HCT116 (cell line): ENCODE data around the gene WBP1. TPM values are rescaled to one million over a fixed set of nuclear protein-coding genes. Genes with fewer than 3 reads are reported as not detected.

Experiments
- ATAC-seq: fragments of 200-7000 bp; cut with Tn5 transposase; 2 replicates; pipeline ENCODE4 v1.9.1; 2020; ENCODE audit warnings: mild to moderate bottlenecking, moderate library complexity
- BruUV-seq: library from RNA; stranded (reverse); fragments of 400-500 nt; replicated peaks from 2 replicates; lab custom pipeline; 2021; lab: Mats Ljungman, UMichigan
- CTCF ChIA-PET: fragments of 300-600 bp; sonication (Branson Sonifier 250); formaldehyde crosslinking; loops from one replicate; lab custom pipeline; 2021; ENCODE audit warnings: antibody characterized with exemption; lab: Charles Lee
- POLR2A ChIA-PET: fragments of 300-600, 350-600 bp; sonication (Branson Sonifier 250); formaldehyde crosslinking; loops from one replicate; lab custom pipeline; 2021; ENCODE audit warnings: antibody characterized with exemption; lab: Charles Lee
- RAD21 ChIA-PET, 2 experiments: fragments of 300-600 bp; sonication (Branson Sonifier 250); formaldehyde crosslinking; loops; one replicate each; lab custom pipeline; 2023; ENCODE audit warnings: low total read pairs in 2 of 2; ENCODE audit not compliant: uncharacterized antibody in 2 of 2, unreplicated experiment in 2 of 2, low non-redundant PET in 1 of 2; lab: Charles Lee
- DNase-seq: peaks from one replicate; pipeline ENCODE4 v3.0.0-alpha.2; 2010; ENCODE audit warnings: low read depth, low spot score
- H2AFZ ChIP-seq: fragments of 200-600 bp; shearing (Covaris generic), sonication (generic); 2 replicates; pipeline ENCODE4 v1.6.1; 2017; ENCODE audit warnings: low read depth, mixed run types, mixed read lengths, antibody characterized with exemption, low read length; ENCODE audit not compliant: poor library complexity, severe bottlenecking
- H3K27ac ChIP-seq: 2 replicates; pipeline ENCODE4 v1.5.1; 2012; ENCODE audit warnings: low read depth, low read length
- H3K27me3 ChIP-seq: fragments of 200-600 bp; sonication (generic); 2 replicates; pipeline ENCODE4 v1.6.1; 2016; ENCODE audit warnings: mixed run types, low read length, mixed read lengths; ENCODE audit not compliant: insufficient read depth
- H3K36me3 ChIP-seq, 2 experiments: fragments of 200-500 bp in 1 of 2; fragments of 200-600 bp in 1 of 2; sonication (Bioruptor generic) in 1 of 2; sonication (generic) in 1 of 2; 2 replicates each; pipeline versions ENCODE4 v1.5.1 to v1.6.1; 2014 to 2016; ENCODE audit warnings: low read length in 2 of 2, inconsistent platforms in 1 of 2, mixed read lengths in 1 of 2, mixed run types in 1 of 2; ENCODE audit not compliant: insufficient read depth in 2 of 2, control insufficient read depth in 1 of 2
- H3K4me1 ChIP-seq, 2 experiments: fragments of 200-600 bp in 1 of 2; sonication (generic) in 1 of 2; 2 replicates each; pipeline versions ENCODE4 v1.5.1 to v1.6.1; 2012 to 2017; ENCODE audit warnings: low read length in 2 of 2, inconsistent platforms in 1 of 2, mild to moderate bottlenecking in 1 of 2, mixed read lengths in 1 of 2, mixed run types in 1 of 2, moderate library complexity in 1 of 2; ENCODE audit not compliant: insufficient read depth in 2 of 2, control insufficient read depth in 1 of 2
- H3K4me2 ChIP-seq: fragments of 200-600 bp; sonication (generic); 2 replicates; pipeline ENCODE4 v1.6.1; 2017; ENCODE audit warnings: mixed run types, low read length, mixed read lengths
- H3K4me3 ChIP-seq, 2 experiments: fragments of 200-600 bp in 1 of 2; sonication (generic) in 1 of 2; replicated peaks in 1 of 2; 2 replicates each; pipeline ENCODE4 v1.5.1; 2011 to 2016; ENCODE audit warnings: low read length in 2 of 2, control low read depth in 1 of 2, low read depth in 1 of 2, mild to moderate bottlenecking in 1 of 2, mixed read lengths in 1 of 2, mixed run types in 1 of 2
- H3K79me2 ChIP-seq: fragments of 200-600 bp; sonication (generic); 2 replicates; pipeline ENCODE4 v1.6.1; 2017; ENCODE audit warnings: mild to moderate bottlenecking, mixed run types, low read length, moderate library complexity, mixed read lengths; ENCODE audit not compliant: insufficient read depth
- H3K9ac ChIP-seq: fragments of 200-600 bp; sonication (generic); 2 replicates; pipeline ENCODE4 v1.6.1; 2016; ENCODE audit warnings: low read length, mixed read lengths
- H3K9me2 ChIP-seq: fragments of 200-600 bp; sonication (generic), shearing (Covaris generic); 2 replicates; pipeline ENCODE4 v1.6.1; 2017; ENCODE audit warnings: mixed run types, mild to moderate bottlenecking, moderate library complexity; ENCODE audit not compliant: insufficient read depth
- H3K9me3 ChIP-seq, 2 experiments: fragments of 200-500 bp in 1 of 2; fragments of 200-600 bp in 1 of 2; sonication (Bioruptor generic) in 1 of 2; sonication (generic) in 1 of 2; 2 replicates each; pipeline ENCODE4 v1.6.1; 2014 to 2017; ENCODE audit warnings: low read length in 2 of 2, mixed read lengths in 2 of 2, inconsistent platforms in 1 of 2, low read depth in 1 of 2, mild to moderate bottlenecking in 1 of 2, mixed run types in 1 of 2, moderate library complexity in 1 of 2; ENCODE audit not compliant: control insufficient read depth in 1 of 2, insufficient read depth in 1 of 2
- H4K20me1 ChIP-seq: fragments of 200-600 bp; sonication (generic), shearing (Covaris generic); 2 replicates; pipeline ENCODE4 v1.6.1; 2017; ENCODE audit warnings: mixed run types, mild to moderate bottlenecking, moderate library complexity; ENCODE audit not compliant: insufficient read depth
- CEBPB ChIP-seq: IDR thresholded peaks from 2 replicates; pipeline ENCODE4 v1.6.1; 2012; ENCODE audit warnings: low read depth
- EGR1 ChIP-seq: IDR thresholded peaks from 2 replicates; pipeline ENCODE4 v1.6.1; 2012; ENCODE audit warnings: low read depth
- ELF1 ChIP-seq: IDR thresholded peaks from 2 replicates; pipeline ENCODE4 v1.6.1; 2012; ENCODE audit warnings: low read depth, borderline replicate concordance
- EZH2phosphoT487 ChIP-seq: fragments of 200-600 bp; IDR thresholded peaks from 2 replicates; pipeline ENCODE4 v1.6.1; 2018; ENCODE audit warnings: antibody characterized with exemption, borderline replicate concordance
- FOSL1 ChIP-seq: IDR thresholded peaks from 2 replicates; pipeline ENCODE4 v1.6.1; 2012; ENCODE audit warnings: low read depth
- JUND ChIP-seq: IDR thresholded peaks from 2 replicates; pipeline ENCODE4 v1.6.1; 2012
- POLR2AphosphoS5 ChIP-seq: IDR thresholded peaks from 2 replicates; pipeline ENCODE4 v1.6.1; 2011; ENCODE audit warnings: mild to moderate bottlenecking, low read depth, low read length, moderate library complexity
- RAD21 ChIP-seq: IDR thresholded peaks from 2 replicates; pipeline ENCODE4 v1.6.1; 2012; ENCODE audit warnings: low read depth, mild to moderate bottlenecking
- REST ChIP-seq: IDR thresholded peaks from 2 replicates; pipeline ENCODE4 v1.6.1; 2012; ENCODE audit warnings: low read depth
- SIN3A ChIP-seq: IDR thresholded peaks from 2 replicates; pipeline ENCODE4 v1.6.1; 2012; ENCODE audit warnings: low read depth
- SP1 ChIP-seq: IDR thresholded peaks from 2 replicates; pipeline ENCODE4 v1.6.1; 2012; ENCODE audit warnings: low read depth
- SRF ChIP-seq: IDR thresholded peaks from 2 replicates; pipeline ENCODE4 v1.6.1; 2012; ENCODE audit warnings: low read depth
- ZNF274 ChIP-seq: fragments of 200-500 bp; sonication (Bioruptor generic); IDR thresholded peaks from 2 replicates; pipeline ENCODE4 v1.6.1; 2014; ENCODE audit warnings: mild to moderate bottlenecking, low read depth, low read length, inconsistent platforms
- intact Hi-C: fragments of 100-400 bp; cut with micrococcal nuclease; formaldehyde crosslinking; loops from 2 replicates; pipeline ENCODE4 v1.10.0; 2022
- total RNA-seq: library from RNA; stranded (reverse); gene quantifications from one replicate; pipeline ENCODE4 v1.2.1, GENCODE V29; 2021; ENCODE audit not compliant: unreplicated experiment
- TF ChIP-seq, protein P1 (sequence below): IDR thresholded peaks from 2 replicates; pipeline ENCODE4 v1.6.1; 2011; ENCODE audit warnings: mild to moderate bottlenecking, low read length, moderate library complexity; ENCODE audit not compliant: insufficient replicate concordance; ENCODE audit errors: extremely low read depth

WBP1 gene
- total RNA-seq, 1 experiment from 2014 or later = 64.7 TPM

DNA sequence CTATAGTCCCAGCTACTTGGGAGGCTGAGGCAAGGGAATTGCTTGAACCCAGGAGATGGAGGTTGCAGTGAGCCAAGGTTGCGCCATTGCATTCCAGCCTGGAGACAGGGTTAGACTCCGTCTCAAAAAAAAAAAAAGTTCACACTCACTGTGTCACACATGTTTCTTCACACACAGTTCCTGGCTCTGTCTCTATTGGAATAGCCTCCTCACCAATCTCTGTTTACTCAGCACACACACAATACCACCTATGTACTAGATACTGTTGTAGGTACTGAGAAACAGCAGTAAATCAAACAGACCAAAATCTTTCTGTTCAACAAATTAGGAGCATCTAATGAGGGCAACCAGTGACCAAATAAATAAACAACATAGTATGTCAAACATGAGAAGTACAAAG lies 27.9 kb downstream of the WBP1 start:
- ATAC-seq (no peak), DNase-seq (no peak)
- Histone ChIP-seq H2AFZ (no peak overlapping the region), H3K4me2 (no peak overlapping the region), H4K20me1 (no peaks in the 10 kb centered on the region), H3K27me3 (no peaks in the 10 kb centered on the region), H3K4me1 (peaks cover 12 to 25% of the 10 kb centered on the region in 2 experiments), H3K9me2 (no peaks in the 10 kb centered on the region), H3K4me3 (no peak overlapping the region), H3K36me3 (peaks cover 4 to 6% of the 10 kb centered on the region in 2 experiments; a peak in 3 of 4 replicates), H3K9me3 (no peaks in the 10 kb centered on the region), H3K27ac (no peak overlapping the region), H3K9ac (no peak overlapping the region), H3K79me2 (peaks cover 18% of the 10 kb centered on the region)
- ChIA-PET POLR2A (no interaction called here), CTCF (no interaction called here), RAD21 (no interaction called here)
- BruUV-seq = no TSS peak
- intact Hi-C loops = no loop called here
- TF ChIP-seq POLR2AphosphoS5 (no peak), JUND (no peak), CEBPB (no peak), EZH2phosphoT487 (no peak), FOSL1 (no peak), EGR1 (no peak), SIN3A (no peak), SP1 (no peak)

- Histone ChIP-seq H3K27me3 (no peaks in the 10 kb centered on the region), H2AFZ (no peak overlapping the region), H3K36me3 (peaks cover 8 to 17% of the 10 kb centered on the region in 2 experiments; a peak in 3 of 4 replicates), H3K9me3 (no peaks in the 10 kb centered on the region), H3K4me1 (peaks cover 4 to 12% of the 10 kb centered on the region in 2 experiments; a peak in 2 of 4 replicates), H4K20me1 (no peaks in the 10 kb centered on the region), H3K4me3 (no peak overlapping the region), H3K27ac (no peak overlapping the region), H3K79me2 (peaks cover 3% of the 10 kb centered on the region), H3K9ac (no peak overlapping the region), H3K4me2 (no peak overlapping the region), H3K9me2 (no peaks in the 10 kb centered on the region)
- ChIA-PET RAD21 (no interaction called here), POLR2A (interaction anchor here (1.1 kb wide), 1 partner anchor 41 kb away, joined by 3 read pairs; no protein-coding TSS in a partner anchor), CTCF (no interaction called here)
- BruUV-seq = no TSS peak
- DNase-seq (no peak), ATAC-seq (peak; percentile 55; the same call in 1 of the 2 replicates)
- intact Hi-C loops = no loop called here
- TF ChIP-seq SRF (no peak), SIN3A (no peak), FOSL1 (no peak), SP1 (no peak), ELF1 (no peak), ZNF274 (no peak), JUND (no peak), RAD21 (no peak), REST (no peak)
- TF ChIP-seq, protein P1, sequence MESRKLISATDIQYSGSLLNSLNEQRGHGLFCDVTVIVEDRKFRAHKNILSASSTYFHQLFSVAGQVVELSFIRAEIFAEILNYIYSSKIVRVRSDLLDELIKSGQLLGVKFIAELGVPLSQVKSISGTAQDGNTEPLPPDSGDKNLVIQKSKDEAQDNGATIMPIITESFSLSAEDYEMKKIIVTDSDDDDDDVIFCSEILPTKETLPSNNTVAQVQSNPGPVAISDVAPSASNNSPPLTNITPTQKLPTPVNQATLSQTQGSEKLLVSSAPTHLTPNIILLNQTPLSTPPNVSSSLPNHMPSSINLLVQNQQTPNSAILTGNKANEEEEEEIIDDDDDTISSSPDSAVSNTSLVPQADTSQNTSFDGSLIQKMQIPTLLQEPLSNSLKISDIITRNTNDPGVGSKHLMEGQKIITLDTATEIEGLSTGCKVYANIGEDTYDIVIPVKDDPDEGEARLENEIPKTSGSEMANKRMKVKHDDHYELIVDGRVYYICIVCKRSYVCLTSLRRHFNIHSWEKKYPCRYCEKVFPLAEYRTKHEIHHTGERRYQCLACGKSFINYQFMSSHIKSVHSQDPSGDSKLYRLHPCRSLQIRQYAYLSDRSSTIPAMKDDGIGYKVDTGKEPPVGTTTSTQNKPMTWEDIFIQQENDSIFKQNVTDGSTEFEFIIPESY = no peak
Measured at GRCh38 chr2:74488643-74489481, 30.6 kb downstream of the WBP1 start.
